BJ (cell line): ENCODE measurements around the gene STT3B. TPM values are rescaled to one million over a fixed set of nuclear protein-coding genes. Genes with fewer than 3 reads are reported as not detected.

Experiments used
- CTCF ChIA-PET: fragments of 350-600 bp; formaldehyde crosslinking; extraction: SDS; loops from one replicate; lab custom pipeline; 2021; ENCODE audit warnings: antibody characterized with exemption, inconsistent platforms; lab: Yijun Ruan, JAX
- POLR2A ChIA-PET: fragments of 300-600 bp; sonication (Branson Sonifier 250); formaldehyde crosslinking; extraction: SDS; loops from one replicate; lab custom pipeline; 2021; ENCODE audit warnings: antibody characterized with exemption; lab: Charles Lee
- DNase-seq: peaks from one replicate; pipeline ENCODE4 v3.0.0-alpha.2; 2011; ENCODE audit warnings: low read depth
- H3K27me3 ChIP-seq: 2 replicates; pipeline ENCODE4 v1.6.0; 2011; ENCODE audit warnings: low read length; ENCODE audit not compliant: control insufficient read depth, insufficient read depth
- H3K36me3 ChIP-seq: 2 replicates; pipeline ENCODE4 v1.5.1; 2011; ENCODE audit warnings: low read length; ENCODE audit not compliant: control insufficient read depth, insufficient read depth
- H3K4me3 ChIP-seq: 2 replicates; pipeline ENCODE4 v1.5.1; 2011; ENCODE audit warnings: low read depth, mild to moderate bottlenecking, control low read depth, low read length
- CTCF ChIP-seq: IDR thresholded peaks from 2 replicates; pipeline ENCODE4 v1.5.1; 2011; ENCODE audit warnings: low read depth, mild to moderate bottlenecking, control low read depth, inconsistent platforms, low read length, moderate library complexity; ENCODE audit not compliant: insufficient read depth
- polyA plus RNA-seq: library from polyadenylated mRNA; depleted of rRNA; stranded (reverse); fragments of >200 nt; gene quantifications from 2 replicates; pipeline ENCODE4 v1.2.3, GENCODE V29; 2011

The STT3B gene
- polyA plus RNA-seq, 1 experiment: 39.7 TPM

- POLR2A ChIA-PET: no interaction called here
- no peak for TF ChIP-seq CTCF
- CTCF ChIA-PET: no interaction called here
- no peak overlapping the region for H3K4me3 ChIP-seq
- peak; percentile 81 for DNase-seq
- H3K36me3 ChIP-seq: no peaks in the 10 kb centered on the region
- H3K27me3 ChIP-seq: no peaks in the 10 kb centered on the region
These were observed 101.8 kb downstream of the STT3B start for GRCh38 chr3:31634476-31634875.

GRCh38 chr3:31635545-31635944, 102.8 kb downstream of the STT3B start:
- ChIA-PET POLR2A (no interaction called here), CTCF (interaction anchor here (0.9 kb wide), 1 partner anchor 867 kb away, joined by 4 read pairs; no protein-coding TSS in a partner anchor)
- Histone ChIP-seq H3K4me3 (no peak overlapping the region), H3K36me3 (no peaks in the 10 kb centered on the region), H3K27me3 (no peaks in the 10 kb centered on the region)
- DNase-seq: no peak
- no peak for TF ChIP-seq CTCF

- ChIA-PET CTCF (interaction anchor here (0.9 kb wide), 1 partner anchor 868 kb away, joined by 4 read pairs; no protein-coding TSS in a partner anchor), POLR2A (no interaction called here)
- Histone ChIP-seq H3K4me3 (no peak overlapping the region), H3K27me3 (no peaks in the 10 kb centered on the region), H3K36me3 (no peaks in the 10 kb centered on the region)
- no peak for DNase-seq
- TF ChIP-seq CTCF: no peak
These were observed 103.3 kb downstream of the STT3B start for GRCh38 chr3:31636049-31636448.

GRCh38 chr3:31636694-31637442, 104.1 kb downstream of the STT3B start:
- no peaks in the 10 kb centered on the region for H3K36me3 ChIP-seq
- H3K27me3 ChIP-seq: no peaks in the 10 kb centered on the region
- ChIA-PET POLR2A (no interaction called here), CTCF (no interaction called here)
- no peak for DNase-seq
- no peak overlapping the region for H3K4me3 ChIP-seq
- TF ChIP-seq CTCF: no peak

- Histone ChIP-seq H3K36me3 (no peaks in the 10 kb centered on the region), H3K27me3 (no peaks in the 10 kb centered on the region), H3K4me3 (no peak overlapping the region)
- ChIA-PET CTCF (no interaction called here), POLR2A (no interaction called here)
- TF ChIP-seq CTCF: no peak
- DNase-seq: no peak
These were observed 107.1 kb downstream of the STT3B start for GRCh38 chr3:31639828-31640227.
